HCEC 1CT (cell line): Measurements from ENCODE around the gene KIF5A.
A peak's percentile ranks its signal among the peaks of the same experiment; 100 is the strongest.

Experiments
- DNase-seq: peaks from one replicate; pipeline ENCODE4 v3.0.0-alpha.2; 2017

The KIF5A gene

DNA sequence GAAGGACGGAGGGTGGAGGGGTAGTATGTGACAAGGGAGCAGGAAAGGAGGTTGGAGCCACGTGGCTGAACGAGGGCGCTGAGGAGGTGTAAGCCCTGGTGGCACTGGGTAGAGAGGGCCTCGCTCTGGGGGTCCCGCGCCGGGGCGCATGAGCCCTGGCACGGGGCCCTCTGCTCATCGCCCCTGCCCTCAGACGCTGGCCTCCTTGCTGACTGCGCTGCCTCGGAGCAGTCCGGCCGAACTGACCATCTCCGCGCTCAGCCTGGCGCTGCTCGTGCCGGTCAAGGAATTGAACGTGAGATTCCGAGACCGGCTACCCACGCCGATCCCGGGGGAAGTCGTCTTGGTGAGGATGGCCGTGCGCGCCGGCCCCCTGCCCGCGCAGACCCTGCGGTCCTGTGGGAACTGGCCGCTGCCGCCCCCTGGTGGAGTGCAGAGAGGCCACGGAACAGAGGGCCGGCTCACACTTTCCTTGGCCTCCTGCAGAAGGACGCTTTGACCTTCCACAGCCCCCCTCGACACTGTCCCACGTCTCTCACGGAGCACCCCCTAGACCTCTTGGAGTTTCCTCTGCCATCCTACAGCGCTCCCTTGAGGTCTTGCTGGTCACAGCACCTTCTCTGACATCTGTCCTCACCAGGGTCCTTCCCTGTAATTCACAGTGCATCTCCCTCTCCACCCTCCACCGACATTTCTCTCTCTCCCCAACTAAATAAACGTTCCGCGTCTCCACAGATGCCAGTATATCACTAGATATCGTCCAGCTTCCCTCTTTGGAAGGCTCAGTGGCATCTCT is 71.9 kb downstream of the KIF5A start:
- peak; percentile 19 for DNase-seq

GRCh38 chr12:57622293-57623245 is 72.7 kb downstream of the KIF5A start:
- DNase-seq, result no peak

DNA sequence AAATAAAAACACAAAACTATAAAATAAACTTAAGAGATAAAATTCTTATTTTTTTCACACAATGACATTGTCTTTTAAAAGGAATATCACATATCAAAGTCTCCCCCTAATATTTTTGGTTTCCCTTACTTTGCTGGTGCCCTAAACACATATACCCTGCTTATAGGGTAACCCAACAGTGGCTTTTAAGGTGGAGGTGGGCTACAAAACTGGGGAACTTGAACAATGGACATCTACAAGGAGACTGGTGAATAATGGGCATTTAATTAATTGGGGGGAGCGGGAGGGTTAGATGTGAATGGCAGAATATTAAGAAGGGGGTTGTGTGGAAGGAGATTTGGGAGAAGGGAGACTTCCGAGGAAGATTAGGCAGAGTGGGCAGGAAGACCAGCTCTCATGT is 73.5 kb downstream of the KIF5A start:
- no peak for DNase-seq

GRCh38 chr12:57623811-57624390 is 74.1 kb downstream of the KIF5A start:
- DNase-seq, result no peak

GRCh38 chr12:57624441-57625220 is 74.8 kb downstream of the KIF5A start:
- DNase-seq, result no peak

DNA sequence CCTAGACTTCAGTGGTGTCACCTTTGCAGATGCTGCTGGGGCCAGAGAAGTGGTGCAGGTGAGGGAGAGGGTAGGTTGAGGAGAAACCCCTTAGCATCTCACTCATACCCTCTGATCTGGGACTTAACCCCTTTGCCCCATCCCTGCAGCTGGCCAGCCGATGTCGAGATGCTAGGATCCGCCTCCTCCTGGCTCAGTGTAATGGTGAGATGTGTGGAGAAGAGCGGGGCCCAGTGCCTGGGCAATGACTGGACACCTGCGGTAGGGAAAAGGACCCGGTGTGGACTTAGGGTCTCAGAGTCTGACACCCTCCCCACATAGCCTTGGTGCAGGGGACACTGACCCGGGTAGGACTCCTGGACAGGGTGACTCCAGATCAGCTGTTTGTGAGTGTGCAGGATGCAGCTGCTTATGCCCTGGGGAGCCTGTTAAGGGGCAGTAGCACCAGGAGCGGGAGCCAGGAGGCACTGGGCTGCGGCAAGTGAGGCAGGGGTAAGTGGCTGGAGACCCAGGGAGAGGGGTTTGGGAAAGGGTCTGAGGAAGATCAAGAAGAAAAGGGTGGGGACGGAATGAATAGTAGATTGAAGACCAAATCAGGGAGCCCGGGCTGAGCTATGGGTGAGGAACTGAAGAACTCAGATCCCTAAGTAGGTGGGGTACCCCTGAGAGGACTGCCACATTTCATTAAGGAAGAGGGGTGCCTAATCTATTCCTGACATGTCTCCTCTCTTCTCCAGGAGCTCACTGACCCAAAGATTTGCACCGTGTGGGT is 75.6 kb downstream of the KIF5A start:
- no peak for DNase-seq

DNA sequence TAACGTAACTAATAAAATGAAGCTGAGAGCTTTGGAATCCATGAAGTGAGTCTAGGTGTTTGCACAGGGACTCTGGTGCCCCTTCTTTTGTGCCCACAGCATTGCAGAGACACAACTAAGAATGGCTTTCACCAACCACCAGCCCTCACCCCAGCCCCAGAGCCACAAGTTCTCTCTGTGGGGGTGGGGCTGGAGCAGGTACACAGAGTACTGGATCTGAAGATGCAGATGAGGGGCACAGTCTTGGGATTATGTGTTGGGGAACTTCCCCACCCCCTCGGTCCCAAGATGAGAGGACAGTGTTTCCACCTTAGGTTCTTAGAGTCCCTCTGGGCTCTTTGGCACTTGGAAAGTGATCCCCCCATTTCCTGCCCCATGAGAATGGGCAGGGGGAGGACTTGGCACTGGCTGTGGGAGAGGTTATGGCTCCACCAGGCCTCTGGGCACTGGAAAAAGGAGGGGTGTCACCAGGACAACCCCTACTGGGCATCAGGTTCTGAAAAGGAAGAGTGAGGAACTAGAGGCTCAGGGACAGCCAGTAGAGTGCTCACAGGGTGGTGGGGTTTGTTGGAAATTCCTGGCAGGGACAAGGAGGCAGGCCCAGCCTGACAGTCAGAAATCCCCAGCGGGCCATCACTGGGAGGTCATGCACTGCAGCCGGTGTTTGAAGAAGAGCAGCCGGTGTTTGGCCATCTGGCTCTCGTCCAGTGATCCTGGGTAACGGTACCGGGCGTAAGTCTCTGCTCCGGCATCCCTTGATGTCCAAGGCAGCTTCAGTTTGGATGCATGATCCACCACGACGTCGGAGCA is 76.5 kb downstream of the KIF5A start:
- no peak for DNase-seq

GRCh38 chr12:57626921-57627445 is 77.1 kb downstream of the KIF5A start:
- no peak for DNase-seq

- DNase-seq, result no peak
Measured at GRCh38 chr12:57627501-57628279, 77.8 kb downstream of the KIF5A start.

- DNase-seq, result no peak
Measured at GRCh38 chr12:57628280-57629191, 78.7 kb downstream of the KIF5A start.

DNA sequence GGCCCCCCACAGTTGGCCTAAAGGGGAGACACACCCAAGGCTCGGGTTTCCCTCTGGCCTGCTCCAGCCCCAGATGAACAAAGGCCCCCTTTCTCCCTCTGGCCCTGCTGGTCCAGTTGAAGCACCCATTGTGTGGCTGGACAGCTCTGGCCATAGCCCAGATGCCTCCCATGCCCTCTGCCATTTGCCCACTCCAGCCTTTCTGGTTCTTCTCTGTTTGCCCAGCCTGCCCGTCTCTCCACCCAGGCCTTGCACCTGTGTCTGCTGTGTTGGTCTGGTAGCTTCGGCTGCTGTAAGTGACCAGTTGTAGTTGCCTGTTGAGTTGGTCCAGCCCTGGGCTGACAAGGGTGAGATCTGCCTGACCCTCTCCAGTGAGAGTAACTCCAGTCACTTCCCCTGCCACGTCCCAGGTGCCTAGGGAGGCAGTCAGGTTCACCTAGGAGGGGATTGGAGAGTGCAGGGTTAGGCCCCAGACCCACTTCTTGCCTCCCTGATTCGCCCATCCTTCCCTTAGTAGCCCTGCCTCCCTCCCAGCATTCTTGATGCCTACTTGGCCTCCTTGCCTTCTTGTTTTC is 80.1 kb downstream of the KIF5A start:
- no peak for DNase-seq

DNA sequence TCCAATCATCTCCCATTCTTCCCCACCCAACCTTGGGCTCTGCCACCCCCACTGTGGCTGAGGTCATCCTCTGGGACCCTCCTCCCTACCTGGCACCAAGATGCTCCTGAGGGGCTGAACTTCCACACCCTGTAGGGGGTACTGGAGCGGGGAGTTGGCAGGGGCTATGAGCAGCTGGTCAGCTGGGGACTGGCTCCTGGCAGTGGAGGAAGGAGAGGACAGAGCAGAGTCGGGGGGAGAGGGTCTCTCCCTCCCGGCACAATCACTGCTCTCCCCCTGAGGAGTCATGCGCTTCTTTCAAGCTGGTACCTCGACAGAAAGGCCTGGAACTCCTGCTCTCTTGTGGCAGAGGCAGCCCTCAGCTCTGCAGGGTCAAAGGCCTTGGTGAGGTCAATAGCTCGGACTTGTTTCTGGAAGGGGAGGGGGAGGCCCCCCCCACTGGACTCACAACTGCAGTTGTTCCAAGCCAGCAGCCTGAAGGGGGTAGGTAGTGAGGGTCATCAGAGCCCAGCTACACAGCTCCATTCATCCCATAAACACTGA is 81.1 kb downstream of the KIF5A start:
- DNase-seq, result no peak

DNA sequence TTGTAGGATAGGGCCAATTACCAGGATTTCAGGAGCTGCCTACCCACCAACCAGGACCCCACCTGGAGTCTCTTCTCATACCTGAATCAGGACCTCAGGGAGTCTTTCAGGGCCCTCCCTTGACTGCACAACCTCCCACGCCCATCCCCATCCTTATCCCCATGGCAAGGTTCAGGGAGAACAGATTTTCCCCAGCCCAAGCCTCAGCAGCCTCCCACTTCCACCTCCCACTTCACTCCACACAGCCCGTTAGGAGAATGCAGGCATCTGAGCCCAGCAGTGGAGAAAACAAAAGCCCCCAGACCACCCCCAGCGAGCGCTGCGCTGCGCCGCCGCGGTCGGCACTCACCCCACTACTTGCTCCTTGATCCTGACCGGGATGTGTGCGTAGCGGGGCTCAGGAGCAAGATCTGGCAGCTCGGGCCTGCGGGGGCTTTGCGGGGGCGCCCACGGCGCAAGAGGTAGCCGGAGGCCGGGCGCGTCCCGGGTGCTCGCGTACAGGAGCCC is 81.8 kb downstream of the KIF5A start:
- DNase-seq, result no peak

DNA sequence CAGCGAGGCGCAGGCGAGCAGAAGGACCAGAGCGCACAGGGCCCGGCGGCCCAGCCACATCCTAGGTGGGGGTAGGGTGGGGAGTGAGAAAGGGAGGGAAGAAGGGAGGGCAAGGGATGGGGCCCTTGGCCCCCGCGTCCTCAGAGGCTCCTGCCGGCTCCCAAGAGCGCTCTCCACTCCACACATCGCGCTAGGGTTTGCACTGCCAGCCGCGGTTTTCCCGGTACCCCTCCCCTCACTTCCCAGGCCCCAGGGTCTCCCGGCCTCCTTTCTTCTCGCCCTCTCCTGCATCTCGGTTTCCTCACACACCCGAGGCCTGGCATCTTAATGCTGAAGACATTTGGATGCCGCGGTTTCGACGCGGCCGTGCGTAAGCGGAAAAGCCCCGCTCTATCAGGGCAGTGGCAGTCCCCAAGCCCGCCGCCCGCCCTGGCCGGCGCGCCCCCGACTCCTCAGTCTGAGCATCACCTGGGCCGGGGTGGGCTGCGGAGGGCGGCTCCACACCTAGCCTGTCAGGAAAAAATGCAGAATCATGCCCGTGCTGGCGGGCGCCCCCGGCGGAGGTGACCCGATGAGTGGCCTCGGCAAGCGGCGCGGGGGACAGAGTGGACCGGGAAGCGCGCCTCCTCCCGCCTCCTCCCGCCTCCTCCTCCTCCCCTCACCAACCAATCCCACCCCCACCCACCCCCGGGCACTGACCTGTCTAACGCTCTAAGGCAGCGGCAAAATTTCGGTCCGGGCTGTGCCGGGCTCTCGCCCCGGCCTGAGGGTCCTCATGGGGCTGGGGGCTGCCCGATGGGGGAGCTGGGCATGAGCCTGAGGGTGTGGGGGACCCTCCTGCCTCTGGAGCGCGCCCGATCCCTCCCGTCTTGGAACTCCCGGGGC is 82.5 kb downstream of the KIF5A start:
- no peak for DNase-seq

DNA sequence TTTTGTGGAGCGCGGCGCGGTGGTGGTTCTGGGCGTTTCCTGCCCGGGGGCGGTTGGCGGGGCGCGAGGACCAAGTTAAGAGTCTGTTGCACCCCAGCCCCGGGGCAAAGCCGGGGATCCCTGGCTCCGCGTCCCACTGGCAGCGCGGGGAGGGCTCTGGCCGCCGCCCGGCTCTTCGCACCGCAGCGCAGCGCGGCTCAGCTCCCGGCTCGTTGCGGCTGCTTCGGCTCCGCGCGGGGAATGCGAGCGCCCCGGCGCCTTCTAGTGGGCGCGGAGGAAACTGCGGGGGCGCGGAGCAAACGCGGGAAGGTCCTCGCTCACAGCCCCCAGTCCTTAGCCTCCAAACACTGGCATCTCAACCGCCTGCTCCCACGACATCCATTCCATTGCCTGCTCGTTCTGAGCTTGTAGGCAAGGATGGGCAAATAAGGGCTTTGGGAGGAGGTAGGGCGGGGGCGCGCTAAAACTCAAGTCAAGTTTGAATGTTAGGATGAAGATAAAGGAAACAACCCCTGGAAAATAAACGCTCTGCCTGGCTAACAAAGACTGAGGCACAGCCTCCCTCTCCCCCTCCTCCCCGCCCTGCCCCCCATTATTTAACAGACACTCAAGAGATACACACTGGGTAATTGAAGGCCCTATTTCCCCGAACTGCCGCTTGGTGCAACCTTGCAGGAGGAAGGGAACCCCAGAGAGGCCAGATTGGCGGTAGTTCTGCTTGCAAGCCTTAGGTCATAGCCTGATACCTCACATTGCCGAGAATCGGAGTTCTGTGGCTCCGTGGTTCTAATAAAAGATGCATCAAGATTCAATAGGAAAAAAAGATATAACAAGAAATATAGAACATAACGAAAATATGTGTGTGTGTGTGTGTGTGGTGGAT is 83.4 kb downstream of the KIF5A start, which contains the start of gene B4GALNT1:
TSS of gene B4GALNT1 (minus strand) at position 244 of the 883 bp plus-strand sequence. CDS start 1,069 bp downstream, outside the sequence.
- peak; percentile 40 for DNase-seq
